Renal cortical epithelial cell (primary cell): ENCODE measurements around the gene LGR4. TPM values are rescaled to one million over a fixed set of nuclear protein-coding genes. Genes with fewer than 3 reads are reported as not detected.
"Not testable (repeated sequence)": the region's sequence is repeated elsewhere in the genome, so short reads cannot be mapped to it uniquely, and the experiment has no call there.

Experiments
- DNase-seq: peaks from one replicate; pipeline ENCODE4 v3.0.0-alpha.2; 2011; ENCODE audit warnings: low read depth
- total RNA-seq: library from RNA; depleted of rRNA; stranded (reverse); fragments of >200 nt; gene quantifications from 2 replicates; pipeline ENCODE4 v1.2.3, GENCODE V29; 2014

LGR4 gene, protein sequence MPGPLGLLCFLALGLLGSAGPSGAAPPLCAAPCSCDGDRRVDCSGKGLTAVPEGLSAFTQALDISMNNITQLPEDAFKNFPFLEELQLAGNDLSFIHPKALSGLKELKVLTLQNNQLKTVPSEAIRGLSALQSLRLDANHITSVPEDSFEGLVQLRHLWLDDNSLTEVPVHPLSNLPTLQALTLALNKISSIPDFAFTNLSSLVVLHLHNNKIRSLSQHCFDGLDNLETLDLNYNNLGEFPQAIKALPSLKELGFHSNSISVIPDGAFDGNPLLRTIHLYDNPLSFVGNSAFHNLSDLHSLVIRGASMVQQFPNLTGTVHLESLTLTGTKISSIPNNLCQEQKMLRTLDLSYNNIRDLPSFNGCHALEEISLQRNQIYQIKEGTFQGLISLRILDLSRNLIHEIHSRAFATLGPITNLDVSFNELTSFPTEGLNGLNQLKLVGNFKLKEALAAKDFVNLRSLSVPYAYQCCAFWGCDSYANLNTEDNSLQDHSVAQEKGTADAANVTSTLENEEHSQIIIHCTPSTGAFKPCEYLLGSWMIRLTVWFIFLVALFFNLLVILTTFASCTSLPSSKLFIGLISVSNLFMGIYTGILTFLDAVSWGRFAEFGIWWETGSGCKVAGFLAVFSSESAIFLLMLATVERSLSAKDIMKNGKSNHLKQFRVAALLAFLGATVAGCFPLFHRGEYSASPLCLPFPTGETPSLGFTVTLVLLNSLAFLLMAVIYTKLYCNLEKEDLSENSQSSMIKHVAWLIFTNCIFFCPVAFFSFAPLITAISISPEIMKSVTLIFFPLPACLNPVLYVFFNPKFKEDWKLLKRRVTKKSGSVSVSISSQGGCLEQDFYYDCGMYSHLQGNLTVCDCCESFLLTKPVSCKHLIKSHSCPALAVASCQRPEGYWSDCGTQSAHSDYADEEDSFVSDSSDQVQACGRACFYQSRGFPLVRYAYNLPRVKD
- 86.7 and 151 TPM in 2 replicates for total RNA-seq

DNA sequence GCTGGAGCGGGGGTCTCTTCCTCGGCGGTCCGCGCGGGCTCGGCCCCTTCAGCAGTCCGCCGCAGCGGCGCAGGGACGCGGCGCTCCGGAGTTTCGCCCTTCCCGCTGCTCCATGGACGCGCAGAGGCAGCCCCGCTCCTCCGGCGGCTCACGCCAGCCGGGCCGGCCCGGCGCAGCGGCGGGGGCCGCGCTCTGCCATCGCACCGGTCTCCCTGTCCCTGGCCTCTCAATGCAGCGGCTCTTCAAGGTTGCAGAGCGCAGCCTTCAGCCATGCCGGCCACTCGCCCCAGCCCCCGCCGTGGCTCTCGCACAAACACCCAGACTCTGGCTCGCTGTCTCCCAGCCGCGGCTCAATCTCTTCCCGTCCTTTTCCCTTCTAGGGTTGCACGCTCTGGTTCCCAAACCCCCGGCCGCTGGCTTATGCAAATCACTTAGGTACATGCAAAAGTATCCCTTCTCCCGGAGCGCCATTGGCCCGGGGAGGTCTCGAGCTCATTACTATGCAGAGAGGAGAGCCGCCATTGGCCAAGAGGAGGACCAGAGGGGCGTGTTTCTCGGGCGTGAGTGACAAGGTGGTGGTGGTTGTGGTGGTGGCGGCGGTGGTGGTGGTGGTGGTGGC, at the start of gene LGR4:
Gene LGR4 (minus strand): TSS at position 393 of the 619 bp plus-strand sequence. CDS start 488 bp downstream, outside the sequence.
- peak; percentile 96 for DNase-seq

DNA sequence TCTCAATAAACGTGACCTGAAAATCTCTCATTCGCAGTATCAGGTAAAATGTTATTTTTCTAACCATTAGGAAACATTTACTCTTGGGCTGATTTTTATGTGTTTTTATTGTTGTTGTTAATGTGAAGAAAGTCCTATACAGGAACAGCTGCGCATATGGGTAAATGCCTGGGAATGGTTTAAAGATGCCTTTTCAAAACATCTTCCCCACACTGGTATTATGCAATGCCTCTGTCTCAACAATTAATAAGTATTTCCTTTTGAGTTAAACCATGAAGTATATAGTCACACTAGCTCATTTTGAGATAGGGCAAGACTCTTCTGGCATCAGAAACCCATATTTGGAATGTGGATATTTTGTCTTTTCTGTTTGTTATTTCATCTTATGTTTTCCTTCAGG, 47.6 kb upstream of the LGR4 start:
- DNase-seq: no peak

DNA sequence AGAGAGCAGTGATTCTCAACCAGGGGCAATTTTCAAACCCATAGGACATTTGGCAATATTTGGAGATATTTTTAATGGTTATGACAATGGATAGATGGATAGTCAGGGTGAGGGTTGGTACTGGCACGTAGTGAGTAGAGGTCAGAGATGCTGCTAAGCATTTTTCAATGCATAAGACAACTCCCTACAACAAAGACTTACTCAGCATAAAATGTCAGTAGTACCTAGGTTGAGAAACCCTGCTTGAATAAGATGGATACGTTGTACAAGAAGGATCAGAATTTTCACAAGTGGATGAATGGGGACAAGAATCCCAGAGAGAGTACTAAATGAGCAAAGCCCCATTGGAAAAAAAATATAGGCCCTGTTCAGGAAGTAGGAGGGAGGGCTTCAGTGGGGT, 45.9 kb upstream of the LGR4 start:
- no peak for DNase-seq

DNA sequence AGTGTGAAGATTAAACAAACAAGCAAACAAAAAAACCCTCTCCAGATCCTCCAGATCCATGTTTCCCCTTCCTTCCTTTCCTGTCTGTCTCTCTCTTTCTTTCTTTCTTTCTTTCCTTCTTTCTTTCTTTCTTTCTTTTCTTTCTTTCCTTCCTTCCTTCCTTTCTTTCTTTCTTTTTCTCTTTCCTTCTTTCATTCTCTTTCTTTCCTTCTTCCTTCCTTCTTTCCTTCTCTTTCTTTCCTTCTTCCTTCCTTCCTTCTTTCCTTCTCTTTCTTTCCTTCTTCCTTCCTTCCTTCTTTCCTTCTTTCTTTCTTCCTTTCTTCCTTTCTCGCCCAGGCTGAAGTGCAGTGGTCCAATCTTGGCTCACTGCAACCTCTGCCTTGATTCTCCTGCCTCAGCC, 44.9 kb upstream of the LGR4 start:
- DNase-seq: not testable (repeated sequence)

DNA sequence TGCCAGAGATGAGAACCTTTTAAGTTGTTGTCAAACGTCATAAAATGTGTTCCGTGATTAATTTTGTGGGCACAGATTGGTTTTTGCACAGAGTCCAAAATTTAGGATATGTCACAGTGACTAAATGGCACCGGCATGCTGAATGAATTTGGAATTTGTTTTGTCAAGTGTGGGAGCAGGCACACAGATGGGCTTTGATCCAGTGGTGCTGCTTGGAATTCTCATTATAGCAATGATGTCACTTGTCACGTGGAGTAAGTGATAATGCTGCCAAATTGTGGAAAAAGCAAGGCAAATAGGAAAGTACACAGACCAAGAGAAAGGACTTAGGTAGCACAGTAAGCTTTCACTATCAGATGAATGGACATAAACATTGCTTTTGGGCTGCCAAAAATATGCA, 42.0 kb upstream of the LGR4 start:
- DNase-seq: no peak

DNA sequence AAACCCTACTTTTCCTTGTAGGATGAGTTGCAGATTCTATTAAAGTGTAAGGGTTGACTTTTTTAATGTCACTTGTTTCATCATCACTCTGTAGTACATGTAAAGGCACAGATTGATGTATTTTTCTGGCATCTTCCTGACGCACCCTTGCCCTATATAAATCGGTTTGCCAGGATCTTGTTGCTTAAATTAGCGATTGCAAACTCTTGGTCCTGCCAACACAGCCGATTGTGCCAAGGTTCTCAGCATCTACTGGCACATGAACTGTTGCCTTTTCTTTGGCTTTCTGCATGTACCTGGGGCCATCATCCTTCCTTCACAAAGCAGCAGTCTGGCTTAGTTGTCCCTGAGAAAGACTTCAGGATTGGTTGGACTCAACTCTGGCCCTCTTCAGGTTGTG, 41.5 kb upstream of the LGR4 start:
- DNase-seq: no peak

DNA sequence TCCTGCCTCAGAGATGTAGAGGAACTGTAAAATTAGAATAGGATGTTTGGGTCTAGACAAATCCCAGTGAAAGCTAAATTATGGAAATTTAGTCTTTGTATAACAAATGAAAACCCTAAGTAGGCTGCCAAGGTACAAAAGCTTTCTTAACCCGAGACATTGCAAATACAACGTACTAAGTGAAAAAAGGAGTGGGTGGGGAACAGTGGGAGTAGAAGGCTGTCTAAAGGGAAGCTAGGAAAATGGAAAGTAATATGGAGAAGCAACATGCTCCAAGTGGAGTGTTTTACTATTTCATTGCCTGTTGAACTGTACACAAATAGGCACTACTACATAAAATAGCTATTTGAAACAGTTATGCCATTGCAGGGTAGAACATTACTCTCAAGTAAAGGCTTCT, 40.8 kb upstream of the LGR4 start:
- no peak for DNase-seq

DNA sequence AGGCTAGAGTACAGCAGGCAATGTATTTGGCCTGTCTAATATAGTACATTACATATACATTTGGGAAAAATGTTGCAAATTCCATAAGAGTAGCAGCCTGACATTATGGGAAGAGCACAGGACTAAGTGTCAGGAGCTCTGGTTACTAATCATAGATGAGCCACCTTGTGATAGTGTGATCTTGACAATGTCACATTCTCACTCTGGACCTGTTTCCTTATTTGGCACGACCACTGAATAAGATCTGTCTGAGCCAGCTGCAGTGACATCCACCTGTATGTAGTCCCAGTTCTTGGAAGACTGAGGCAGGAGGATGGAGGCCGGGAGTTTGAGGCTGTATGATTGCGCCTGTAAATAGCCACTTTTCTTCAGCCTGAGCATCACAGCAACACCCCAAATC, 39.6 kb upstream of the LGR4 start:
- DNase-seq: no peak

DNA sequence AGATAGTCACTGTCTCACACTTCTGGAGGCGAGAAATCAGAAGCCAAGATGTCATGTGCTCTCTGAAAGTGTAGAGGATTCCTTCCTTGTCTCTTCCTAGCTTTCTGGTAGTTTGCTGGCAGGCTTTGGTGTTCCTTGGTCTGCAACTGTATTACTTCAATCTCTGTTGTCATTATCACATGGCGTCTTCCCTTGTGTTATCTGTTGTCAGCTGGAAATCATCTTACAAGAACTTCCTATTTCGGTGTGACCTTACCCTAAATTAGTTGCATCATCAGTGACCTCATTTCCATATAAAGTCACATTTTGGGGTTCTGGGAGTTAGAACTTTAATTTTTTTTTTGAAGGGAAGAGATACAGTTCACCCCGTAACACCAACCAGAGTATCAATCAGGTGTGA, 37.3 kb upstream of the LGR4 start:
- no peak for DNase-seq

DNA sequence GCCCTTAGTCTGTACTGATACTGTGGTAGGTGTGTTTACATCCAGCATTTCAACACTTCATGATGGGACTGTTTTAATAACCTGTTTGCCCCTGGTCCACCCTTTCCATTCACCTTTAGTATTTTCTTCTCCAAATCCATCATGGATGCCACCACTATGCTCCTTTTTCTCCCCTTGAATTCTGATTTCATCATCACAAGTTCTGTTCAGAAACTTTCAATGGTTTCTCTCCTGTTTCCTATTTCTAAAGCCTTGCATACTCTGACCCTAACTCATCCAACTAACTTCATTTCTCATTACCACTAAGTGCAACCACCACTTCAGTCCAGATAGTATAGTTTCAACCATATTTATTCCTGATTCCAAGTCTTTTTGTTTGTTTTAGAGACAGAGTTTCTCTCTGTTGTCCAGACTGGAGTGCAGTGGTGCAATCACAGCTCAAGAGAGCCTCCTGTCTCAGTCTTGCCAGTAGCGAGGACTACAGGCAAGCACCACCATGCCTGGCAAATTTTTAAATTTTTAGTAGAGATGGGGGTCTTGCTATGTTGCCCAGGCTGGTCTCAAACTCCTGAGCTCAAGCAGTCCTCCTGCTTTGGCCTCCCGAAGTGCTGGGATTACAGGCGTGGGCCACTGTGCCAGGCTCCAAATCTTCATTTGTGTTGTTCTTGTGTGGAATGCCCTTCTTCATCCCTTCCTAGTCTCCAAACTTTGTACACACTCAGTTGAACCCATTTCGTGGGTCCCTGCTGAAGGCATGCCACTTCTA, 35.1 kb upstream of the LGR4 start:
- peak; percentile 7 for DNase-seq

DNA sequence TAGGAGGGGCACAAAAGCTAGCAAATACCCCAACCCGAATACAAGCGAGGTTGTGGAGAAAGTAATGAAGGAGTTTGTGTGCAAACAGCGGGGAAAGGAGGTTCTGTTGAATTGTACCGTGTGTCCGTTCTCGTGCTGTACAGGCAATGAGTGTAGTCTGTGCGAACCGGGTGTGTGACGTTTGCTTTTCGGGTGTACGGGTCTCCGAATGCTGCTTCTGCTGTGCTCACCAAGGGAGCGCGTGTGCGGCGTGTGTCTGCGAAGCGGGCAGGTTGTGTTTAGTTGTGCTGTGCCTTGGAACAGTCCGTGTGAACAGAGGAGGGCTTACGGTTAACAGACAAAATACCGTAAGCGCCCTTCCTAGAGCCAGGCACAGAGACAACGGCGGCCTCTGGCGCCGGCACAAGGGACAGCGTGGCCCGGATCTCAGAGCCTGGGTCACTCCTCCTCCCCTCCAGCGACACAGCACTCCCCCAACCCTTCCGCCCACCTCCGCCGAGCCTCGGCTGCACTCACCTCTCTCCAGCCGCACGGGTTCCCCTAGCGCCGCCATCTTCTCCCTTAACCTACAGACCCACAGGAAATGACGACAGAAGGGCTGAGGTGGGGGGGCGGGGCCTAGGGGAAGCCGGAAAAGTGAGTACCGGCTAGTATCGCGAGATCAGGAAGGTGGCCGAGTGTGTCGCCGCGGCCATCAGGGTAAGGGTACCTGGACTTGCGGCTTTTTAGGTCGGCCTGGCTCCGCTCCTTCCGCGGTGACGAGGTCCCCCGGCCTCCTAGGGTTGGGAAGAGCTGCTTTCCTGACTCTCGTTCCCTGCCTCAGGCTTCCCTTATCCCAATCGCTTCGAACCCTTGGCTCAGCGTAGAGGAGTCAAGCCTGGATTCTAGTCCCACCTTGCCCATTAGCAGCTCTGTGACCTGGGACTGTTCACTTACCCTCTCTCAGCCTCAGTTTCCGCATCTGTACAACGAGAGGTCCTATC, 33.9 kb upstream of the LGR4 start, which contains the start of gene LIN7C:
Gene LIN7C (minus strand): TSS at position 570 of the 983 bp plus-strand sequence. CDS start 17 bp downstream, at position 553.
- peak; percentile 87 for DNase-seq

DNA sequence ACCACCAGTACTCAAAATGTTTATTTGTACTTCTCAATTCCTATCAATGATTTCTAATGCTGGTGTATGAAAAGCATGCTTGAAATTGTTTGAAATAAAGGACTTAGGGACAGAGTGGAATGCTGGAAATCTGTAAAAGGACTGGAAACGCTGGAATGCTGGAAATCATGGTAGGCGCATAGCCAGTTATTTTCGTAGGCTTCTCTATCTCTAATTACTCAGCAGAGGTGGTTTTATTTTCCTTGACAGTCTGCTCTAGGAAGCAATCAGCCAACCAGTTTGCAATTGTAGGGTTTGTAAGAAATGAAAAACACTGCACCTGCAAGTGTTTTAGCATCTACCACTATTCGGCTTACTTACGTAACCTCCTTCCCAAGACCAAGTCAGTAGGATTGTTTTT, 33.2 kb upstream of the LGR4 start:
- DNase-seq: no peak

DNA sequence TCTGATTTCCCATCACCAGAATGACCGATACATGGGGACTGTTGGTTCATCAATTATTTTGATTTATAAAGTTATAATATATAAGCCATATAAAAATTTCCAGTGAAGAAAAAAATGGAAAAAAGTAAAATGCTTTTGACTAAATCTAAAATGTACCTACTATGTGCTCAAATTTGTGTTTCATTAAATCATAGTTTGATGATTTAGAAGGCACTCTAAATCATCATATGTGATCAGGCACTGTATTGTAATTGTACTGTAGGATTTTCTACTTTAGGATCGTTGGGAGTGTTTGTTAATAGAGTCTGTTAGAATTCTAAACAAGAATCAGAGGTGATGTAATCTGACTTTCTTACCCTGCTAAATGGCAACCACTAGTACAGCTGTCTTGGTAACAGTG, 31.6 kb upstream of the LGR4 start:
- DNase-seq: no peak

DNA sequence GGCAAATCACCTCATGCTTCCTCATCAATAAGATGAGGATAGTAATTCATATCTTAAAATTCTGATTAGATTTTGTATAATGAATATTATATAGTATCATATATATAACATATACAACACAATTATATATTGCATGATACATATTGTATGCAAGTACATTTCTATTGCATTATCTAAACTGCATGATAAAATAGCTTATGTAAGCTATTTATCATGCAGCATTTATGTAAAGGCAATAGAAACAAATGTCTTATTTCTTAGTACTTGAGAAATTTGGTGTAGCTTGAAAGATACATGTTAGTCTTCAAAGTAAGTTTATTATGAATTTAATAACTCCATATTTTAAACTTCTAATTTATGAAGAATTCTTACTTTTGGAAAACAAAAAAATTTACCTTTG, 28.5 kb upstream of the LGR4 start:
- no peak for DNase-seq

DNA sequence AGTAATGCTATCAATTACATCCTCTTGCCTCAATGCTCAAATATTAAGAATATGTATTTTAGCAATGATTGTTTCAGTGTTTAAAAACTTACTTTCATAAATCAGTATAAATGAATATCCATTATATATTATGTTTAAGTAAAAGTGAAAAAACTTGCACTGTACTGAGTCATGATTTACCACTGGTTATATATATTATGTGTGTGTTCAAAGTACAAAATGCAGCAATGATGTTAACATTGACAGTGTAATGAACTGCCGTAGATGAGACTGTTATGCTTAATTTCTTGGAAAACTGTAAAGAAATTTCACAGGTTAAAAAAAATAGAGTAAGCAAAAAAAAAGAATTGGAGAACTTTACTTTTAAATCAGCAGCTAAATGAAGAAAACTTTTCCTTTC, 25.3 kb upstream of the LGR4 start:
- DNase-seq: no peak

DNA sequence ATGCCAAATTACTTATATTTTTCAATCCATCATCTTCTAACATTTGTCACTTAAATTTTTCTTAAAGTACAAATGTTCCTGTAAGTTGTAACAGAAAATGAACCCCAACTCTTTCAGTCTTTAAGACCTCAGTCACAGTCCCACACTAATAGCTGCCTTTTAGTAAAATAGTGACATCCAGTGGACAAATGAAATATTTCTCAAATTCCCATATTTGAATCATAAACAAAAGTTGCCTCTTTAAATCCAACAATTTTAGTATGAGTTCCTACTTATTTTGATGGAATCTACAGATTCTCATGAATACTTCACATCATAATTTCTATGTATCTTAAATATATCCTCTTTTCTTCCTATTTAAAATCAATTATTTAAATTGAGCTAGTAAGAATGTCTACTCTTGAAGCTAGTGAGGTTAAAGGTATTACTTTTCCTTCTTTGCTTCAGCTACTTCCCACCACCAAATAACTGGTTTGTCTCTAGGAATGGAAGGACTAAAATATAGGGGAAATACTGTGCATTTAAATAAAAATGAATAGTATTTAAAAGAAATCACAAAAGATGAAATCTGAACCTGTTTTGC, 24.8 kb upstream of the LGR4 start:
- DNase-seq: peak; percentile 38

DNA sequence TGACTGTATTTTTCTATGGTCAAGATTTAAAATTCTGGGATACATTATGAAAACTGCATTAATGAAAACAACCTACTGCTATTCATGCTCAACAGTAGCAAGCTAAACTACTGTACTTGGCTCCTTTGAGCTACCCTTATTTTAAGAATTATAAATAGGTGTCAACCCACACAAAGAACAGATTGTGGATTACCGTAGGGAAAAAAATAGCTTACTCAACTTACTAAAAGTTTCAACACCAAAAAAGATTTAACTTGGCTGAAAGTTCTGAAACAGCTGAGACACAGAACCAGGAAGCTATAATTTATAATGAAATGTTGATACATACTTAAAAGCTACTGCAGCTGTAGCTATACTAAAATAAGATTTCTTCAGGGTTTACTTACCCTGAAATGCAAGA, 23.9 kb upstream of the LGR4 start:
- no peak for DNase-seq

DNA sequence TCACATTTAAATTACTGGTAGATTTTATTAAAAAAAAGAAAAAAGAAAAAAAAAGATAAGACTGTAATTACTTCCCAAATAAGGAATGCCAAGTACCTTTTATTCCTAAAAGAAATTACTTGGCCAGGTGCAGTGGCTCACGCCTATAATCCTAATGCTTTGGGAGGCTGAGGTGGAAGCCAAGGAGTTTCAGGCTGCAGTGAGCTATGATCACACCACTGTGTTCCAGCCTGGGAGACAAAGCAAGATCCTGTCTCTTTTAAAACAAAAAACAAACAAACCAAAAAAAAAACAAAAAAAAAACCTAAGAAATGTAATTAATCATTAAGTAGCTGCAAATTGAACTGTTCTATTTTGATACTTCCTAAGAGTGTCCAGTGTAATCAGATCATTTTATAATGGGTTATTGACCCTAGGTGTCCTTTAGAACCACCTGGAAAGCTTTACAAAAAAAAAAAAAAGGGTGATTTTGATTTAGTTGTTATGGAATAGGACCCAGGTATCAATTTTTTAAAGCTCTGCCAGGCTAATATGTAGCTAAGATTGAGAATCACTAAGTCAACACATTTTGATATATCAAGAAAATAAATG, 23.2 kb upstream of the LGR4 start:
- no peak for DNase-seq

DNA sequence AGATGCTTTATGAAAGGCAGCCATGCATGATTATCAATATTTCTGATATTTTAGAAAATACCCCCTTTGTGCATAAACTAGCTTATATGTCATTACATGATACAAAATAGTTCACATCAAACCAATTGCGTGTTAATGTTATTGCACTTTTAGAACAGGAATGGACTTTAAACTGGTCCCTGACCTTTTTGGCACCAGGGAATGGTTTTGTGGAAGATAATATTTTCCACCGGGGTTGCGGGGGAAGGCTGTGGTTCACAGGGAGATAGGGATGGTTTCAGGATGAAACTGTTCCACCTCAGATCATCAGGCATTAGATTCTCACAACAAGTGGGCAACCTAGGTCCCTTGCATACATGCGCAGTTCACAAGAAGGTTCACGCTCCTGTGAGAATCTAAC, 16.5 kb upstream of the LGR4 start:
- no peak for DNase-seq

DNA sequence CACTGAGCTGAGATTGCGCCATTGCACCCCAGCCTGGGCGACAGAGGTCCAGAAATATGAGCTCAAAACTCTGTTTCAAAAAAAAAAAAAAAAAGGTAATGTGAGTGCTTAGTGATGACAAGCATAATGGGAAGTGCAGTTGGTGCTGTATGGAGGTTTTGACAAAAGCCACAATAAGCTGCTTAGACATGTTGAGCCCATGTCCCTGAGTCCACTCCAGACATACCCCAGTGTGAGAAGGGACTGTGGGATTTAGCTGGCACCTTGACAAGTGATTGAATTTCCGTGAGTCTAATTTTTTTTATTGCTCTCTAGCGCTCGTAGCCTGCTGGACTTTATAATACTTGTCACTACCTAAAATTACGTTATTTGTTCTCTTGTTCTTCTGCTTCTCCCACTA, 15.1 kb upstream of the LGR4 start:
- no peak for DNase-seq
